ENCODE results near the gene ACAA1. TPM values are rescaled to one million over a fixed set of nuclear protein-coding genes. Genes with fewer than 3 reads are reported as not detected.

ACAA1 gene
- total and polyA plus RNA-seq, 2 donors (not counting 1 experiment from before 2014, with no cell fraction given) = 98.4 to 143 TPM

- no peaks in the 10 kb centered on the region for H3K9me3 ChIP-seq (ENCODE audit: control extremely low read depth in 1 of 3, control insufficient read depth in 2 of 3, insufficient read depth in 1 of 3, low read length in 2 of 3)
- no peaks in the 10 kb centered on the region for H3K27me3 ChIP-seq (replicated peaks in 1 of 4; ENCODE audit: control extremely low read depth in 1 of 4, control insufficient read depth in 3 of 4, insufficient read depth in 4 of 4, low read length in 3 of 4)
- CTCF ChIA-PET = interaction anchor here (0.8 to 1.3 kb wide), 2 partner anchors 33 to 349 kb away, joined by 5 read pairs; partner anchors contain the start of gene OXSR1
- peaks cover 53% of the 10 kb centered on the region for H4K20me1 ChIP-seq (ENCODE audit: control insufficient read depth, insufficient read depth, low read length, poor library complexity, severe bottlenecking)
- H3K9ac ChIP-seq (ENCODE audit: low read length) = no peak overlapping the region
- no peak overlapping the region for H3K4me3 ChIP-seq (ENCODE audit: control extremely low read depth in 1 of 5, extremely low read depth in 1 of 5, insufficient read depth in 1 of 5, low read depth in 2 of 5, low read length in 4 of 5)
- DNase-seq = peak; percentile 26
- WGBS (ENCODE audit: insufficient coverage) = 86% methylated on average over 6 of the region's 6 CpGs
- H3K4me1 Mint-ChIP-seq = peaks cover 28% of the 10 kb centered on the region
- no peak for TF ChIP-seq EZH2 (IDR thresholded peaks at IDR 0.05; ENCODE audit: borderline replicate concordance, insufficient read depth, low read depth, low read length, poor library complexity, severe bottlenecking)
- peak; percentile 30 for TF ChIP-seq CTCF (IDR thresholded peaks at IDR 0.05)
- H3K4me2 ChIP-seq (replicated peaks; ENCODE audit: low read depth, low read length, poor library complexity, severe bottlenecking) = no peak overlapping the region
- H3K4me1 ChIP-seq (ENCODE audit: control insufficient read depth in 2 of 2, insufficient read depth in 2 of 2, low read length in 2 of 2) = peaks cover 11 to 22% of the 10 kb centered on the region in 2 donors
- H3K9me3 Mint-ChIP-seq (ENCODE audit: insufficient read depth) = no peaks in the 10 kb centered on the region
- POLR2A ChIA-PET = no interaction called here
- intact Hi-C loops (cut with micrococcal nuclease) = loop anchor here (10.0 kb wide), 1 partner anchor 973 kb away; the partner anchor contains the start of genes GORASP1 and TTC21A
- no peak overlapping the region for H2AFZ ChIP-seq (ENCODE audit: insufficient read depth, low read depth, low read length, poor library complexity, severe bottlenecking)
- H3K27ac ChIP-seq (ENCODE audit: low read length in 2 of 2) = no peak overlapping the region
- no peak for ATAC-seq (ENCODE audit: low read depth)
- H3K4me3 Mint-ChIP-seq = no peak overlapping the region
- no peaks in the 10 kb centered on the region for H3K27me3 Mint-ChIP-seq
- H3K36me3 ChIP-seq (replicated peaks in 1 of 2; ENCODE audit: control extremely low read depth in 1 of 2, control insufficient read depth in 1 of 2, extremely low read depth in 1 of 2, insufficient read depth in 2 of 2, low read length in 1 of 2) = peaks cover 6 to 74% of the 10 kb centered on the region in 2 experiments
- no peak overlapping the region for H3K27ac Mint-ChIP-seq
- H3K79me2 ChIP-seq (ENCODE audit: control insufficient read depth, insufficient read depth, low read length) = peaks cover 54% of the 10 kb centered on the region
These were observed 5.1 kb downstream of the ACAA1 start for GRCh38 chr3:38131621-38132369.

GRCh38 chr3:38130631-38131065 is 6.3 kb downstream of the ACAA1 start:
- Histone ChIP-seq H3K27me3 (replicated peaks in 1 of 4; ENCODE audit: control extremely low read depth in 1 of 4, control insufficient read depth in 3 of 4, insufficient read depth in 4 of 4, low read length in 3 of 4) (no peaks in the 10 kb centered on the region), H4K20me1 (ENCODE audit: control insufficient read depth, insufficient read depth, low read length, poor library complexity, severe bottlenecking) (peaks cover 59% of the 10 kb centered on the region), H3K4me2 (replicated peaks; ENCODE audit: low read depth, low read length, poor library complexity, severe bottlenecking) (no peak overlapping the region), H3K27ac (ENCODE audit: low read length in 2 of 2) (no peak overlapping the region), H3K9ac (ENCODE audit: low read length) (no peak overlapping the region), H3K4me1 (ENCODE audit: control insufficient read depth in 2 of 2, insufficient read depth in 2 of 2, low read length in 2 of 2) (peaks cover 7 to 14% of the 10 kb centered on the region in 2 donors), H3K9me3 (ENCODE audit: control extremely low read depth in 1 of 3, control insufficient read depth in 2 of 3, insufficient read depth in 1 of 3, low read length in 2 of 3) (no peaks in the 10 kb centered on the region), H3K36me3 (replicated peaks in 1 of 2; ENCODE audit: control extremely low read depth in 1 of 2, control insufficient read depth in 1 of 2, extremely low read depth in 1 of 2, insufficient read depth in 2 of 2, low read length in 1 of 2) (peaks cover 6 to 85% of the 10 kb centered on the region in 2 experiments), H3K4me3 (ENCODE audit: control extremely low read depth in 1 of 5, extremely low read depth in 1 of 5, insufficient read depth in 1 of 5, low read depth in 2 of 5, low read length in 4 of 5) (no peak overlapping the region), H3K79me2 (ENCODE audit: control insufficient read depth, insufficient read depth, low read length) (peaks cover 46% of the 10 kb centered on the region), H2AFZ (ENCODE audit: insufficient read depth, low read depth, low read length, poor library complexity, severe bottlenecking) (no peak overlapping the region)
- POLR2A ChIA-PET = no interaction called here
- H3K4me1 Mint-ChIP-seq = peaks cover 21% of the 10 kb centered on the region
- DNase-seq = no peak
- CTCF ChIA-PET = interaction anchor here (1.3 kb wide), 1 partner anchor 34 kb away, joined by 5 read pairs; the partner anchor contains the start of gene OXSR1
- TF ChIP-seq EZH2 (IDR thresholded peaks at IDR 0.05; ENCODE audit: borderline replicate concordance, insufficient read depth, low read depth, low read length, poor library complexity, severe bottlenecking) (no peak), CTCF (IDR thresholded peaks at IDR 0.05) (no peak)
- no peak overlapping the region for H3K4me3 Mint-ChIP-seq
- no peaks in the 10 kb centered on the region for H3K27me3 Mint-ChIP-seq
- intact Hi-C loops (cut with micrococcal nuclease) = loop anchor here (10.0 kb wide), 1 partner anchor 974 kb away; the partner anchor contains the start of genes GORASP1 and TTC21A
- WGBS (ENCODE audit: insufficient coverage) = 100% methylated on average over 1 of the region's 3 CpGs
- H3K27ac Mint-ChIP-seq = no peak overlapping the region
- ATAC-seq (ENCODE audit: low read depth) = no peak
- H3K9me3 Mint-ChIP-seq (ENCODE audit: insufficient read depth) = no peaks in the 10 kb centered on the region

All from B cell (primary cell).